AG04450 (cell line): ENCODE measurements around the gene KARS1. TPM values are rescaled to one million over a fixed set of nuclear protein-coding genes. Genes with fewer than 3 reads are reported as not detected.
A peak's percentile ranks its signal among the peaks of the same experiment; 100 is the strongest.

ENCODE experiments used
- CTCF ChIA-PET: fragments of 300-600, 350-600 bp; formaldehyde crosslinking; extraction: SDS; loops from one replicate; lab custom pipeline; 2022; ENCODE audit warnings: antibody characterized with exemption, inconsistent platforms; lab: Charles Lee
- POLR2A ChIA-PET: fragments of 350-600 bp; formaldehyde crosslinking; extraction: SDS; loops from one replicate; lab custom pipeline; 2021; ENCODE audit warnings: antibody characterized with exemption, inconsistent platforms; lab: Yijun Ruan, JAX
- DNase-seq: peaks from one replicate; pipeline ENCODE4 v3.0.0-alpha.2; 2011; ENCODE audit warnings: low read depth, low spot score
- H3K27ac ChIP-seq: one replicate; pipeline ENCODE4 v1.5.1; 2012; ENCODE audit warnings: low read depth, low read length, control low read depth
- H3K27me3 ChIP-seq: one replicate; pipeline ENCODE4 v1.6.0; 2012; ENCODE audit warnings: low read length; ENCODE audit not compliant: control insufficient read depth, insufficient read depth
- H3K4me3 ChIP-seq: 2 replicates; pipeline ENCODE4 v1.5.1; 2011; ENCODE audit warnings: mild to moderate bottlenecking, low read depth, low read length, control low read depth
- H3K9me3 ChIP-seq: 2 replicates; pipeline ENCODE4 v1.5.1; 2012; ENCODE audit warnings: low read length; ENCODE audit not compliant: control insufficient read depth, insufficient read depth
- polyA minus RNA-seq: library from RNA; depleted of rRNA, polyadenylated mRNA; stranded (reverse); fragments of >200 nt; gene quantifications from 2 replicates; pipeline ENCODE4 v1.2.3, GENCODE V29; 2011; rRNA and poly(A)+ RNA removed
- polyA plus RNA-seq: library from polyadenylated mRNA; depleted of rRNA; stranded (reverse); fragments of >200 nt; gene quantifications from 2 replicates; pipeline ENCODE4 v1.2.3, GENCODE V29; 2011; rRNA removed
- TF ChIP-seq, protein P1 (sequence below): IDR thresholded peaks from 2 replicates; pipeline ENCODE4 v1.5.1; 2011; ENCODE audit warnings: low read depth, low read length, control low read depth, inconsistent platforms

KARS1 gene
- 190 and 203 TPM in 2 replicates for polyA plus RNA-seq
- polyA minus RNA-seq: 84.9 and 101 TPM in 2 replicates

- ChIA-PET POLR2A (interaction anchor here (0.6 to 2.4 kb wide), 7 partner anchors 12 to 214 kb away, joined by 4 to 20 read pairs (median 7); partner anchors contain the start of genes ADAT1, CFDP1 and TMEM231), CTCF (interaction anchor here (0.9 to 4.8 kb wide), 5 partner anchors 26 to 183 kb away, joined by 3 to 33 read pairs (median 6); no protein-coding TSS in a partner anchor)
- Histone ChIP-seq H3K27ac (peak within 1 kb of the TSS; percentile 90), H3K27me3 (no peaks in the 10 kb centered on the region), H3K9me3 (peaks cover 7% of the 10 kb centered on the region; the same call in 1 of the 2 replicates), H3K4me3 (peak within 1 kb of the TSS; percentile 94)
- DNase-seq: peak; percentile 74
- TF ChIP-seq, protein P1, sequence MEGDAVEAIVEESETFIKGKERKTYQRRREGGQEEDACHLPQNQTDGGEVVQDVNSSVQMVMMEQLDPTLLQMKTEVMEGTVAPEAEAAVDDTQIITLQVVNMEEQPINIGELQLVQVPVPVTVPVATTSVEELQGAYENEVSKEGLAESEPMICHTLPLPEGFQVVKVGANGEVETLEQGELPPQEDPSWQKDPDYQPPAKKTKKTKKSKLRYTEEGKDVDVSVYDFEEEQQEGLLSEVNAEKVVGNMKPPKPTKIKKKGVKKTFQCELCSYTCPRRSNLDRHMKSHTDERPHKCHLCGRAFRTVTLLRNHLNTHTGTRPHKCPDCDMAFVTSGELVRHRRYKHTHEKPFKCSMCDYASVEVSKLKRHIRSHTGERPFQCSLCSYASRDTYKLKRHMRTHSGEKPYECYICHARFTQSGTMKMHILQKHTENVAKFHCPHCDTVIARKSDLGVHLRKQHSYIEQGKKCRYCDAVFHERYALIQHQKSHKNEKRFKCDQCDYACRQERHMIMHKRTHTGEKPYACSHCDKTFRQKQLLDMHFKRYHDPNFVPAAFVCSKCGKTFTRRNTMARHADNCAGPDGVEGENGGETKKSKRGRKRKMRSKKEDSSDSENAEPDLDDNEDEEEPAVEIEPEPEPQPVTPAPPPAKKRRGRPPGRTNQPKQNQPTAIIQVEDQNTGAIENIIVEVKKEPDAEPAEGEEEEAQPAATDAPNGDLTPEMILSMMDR: no peak
Measured at GRCh38 chr16:75647492-75648264, at the start of gene KARS1, which contains the start of gene TERF2IP. Gene KARS1 (minus strand): TSS chr16:75647665. CDS start chr16:75647639, 26 bp downstream. Gene TERF2IP (plus strand): TSS chr16:75647773. CDS start chr16:75647883, 110 bp downstream.

DNA sequence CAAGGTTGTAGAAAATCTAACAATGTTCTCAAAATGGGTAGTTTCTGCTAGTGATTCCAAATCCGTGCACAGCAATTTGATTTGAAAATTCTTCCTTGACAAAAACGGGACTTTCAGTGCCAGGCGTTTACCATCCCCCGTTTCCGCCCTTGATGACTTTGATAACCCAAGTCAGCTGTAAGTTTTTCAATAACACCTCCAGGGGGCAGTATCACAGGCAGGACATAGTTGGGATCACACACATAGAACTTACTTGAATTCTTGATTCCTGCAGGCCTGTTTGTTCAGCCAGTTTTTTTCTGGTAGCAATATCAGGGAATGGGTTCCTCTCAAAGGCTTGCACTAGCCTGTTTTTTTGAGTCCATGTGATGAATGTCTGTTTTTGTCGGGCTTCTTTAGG, 48.2 kb upstream of the KARS1 start:
- CTCF ChIA-PET: interaction anchor here (1.6 kb wide), 1 partner anchor 11 kb away, joined by 4 read pairs; no protein-coding TSS in a partner anchor
- Histone ChIP-seq H3K9me3 (no peaks in the 10 kb centered on the region), H3K27ac (no peak overlapping the region), H3K27me3 (no peaks in the 10 kb centered on the region), H3K4me3 (no peak overlapping the region)
- TF ChIP-seq, protein P1: no peak
- no peak for DNase-seq
- POLR2A ChIA-PET: no interaction called here

GRCh38 chr16:75687361-75687760, 39.9 kb upstream of the KARS1 start:
- Histone ChIP-seq H3K9me3 (peaks cover 2% of the 10 kb centered on the region; the same call in 1 of the 2 replicates), H3K27ac (no peak overlapping the region), H3K4me3 (no peak overlapping the region), H3K27me3 (no peaks in the 10 kb centered on the region)
- POLR2A ChIA-PET: no interaction called here
- TF ChIP-seq, protein P1: no peak
- DNase-seq: no peak
- CTCF ChIA-PET: no interaction called here

- POLR2A ChIA-PET: no interaction called here
Measured at GRCh38 chr16:75682308-75682707, 34.8 kb upstream of the KARS1 start.

More at GRCh38 chr16:75682308-75682707, 34.8 kb upstream of the KARS1 start:
- DNase-seq: no peak
- peaks cover 4% of the 10 kb centered on the region for H3K27me3 ChIP-seq
- no peak overlapping the region for H3K4me3 ChIP-seq
- peaks cover 2% of the 10 kb centered on the region; the same call in 1 of the 2 replicates for H3K9me3 ChIP-seq
- TF ChIP-seq, protein P1: no peak
- CTCF ChIA-PET: no interaction called here
- H3K27ac ChIP-seq: no peak overlapping the region
